HFFc6 (cell line): ENCODE results near the gene ADGRG3. TPM values are rescaled to one million over a fixed set of nuclear protein-coding genes. Genes with fewer than 3 reads are reported as not detected.
A peak's percentile ranks its signal among the peaks of the same experiment; 100 is the strongest.
"Not testable (repeated sequence)": the region's sequence is repeated elsewhere in the genome, so short reads cannot be mapped to it uniquely, and the experiment has no call there.

Source experiments
- DNase-seq: peaks from one replicate; pipeline ENCODE4 v3.0.0-alpha.2; 2018
- H3K27ac Mint-ChIP-seq: 2 replicates; pipeline ENCODE4 v1.8.0; 2020; ENCODE audit warnings: mild to moderate bottlenecking, mixed read lengths
- H3K27me3 Mint-ChIP-seq: 2 replicates; pipeline ENCODE4 v1.8.0; 2021; ENCODE audit warnings: mild to moderate bottlenecking, moderate library complexity, mixed read lengths; ENCODE audit not compliant: insufficient read depth
- H3K36me3 Mint-ChIP-seq: 2 replicates; pipeline ENCODE4 v1.8.0; 2021; ENCODE audit warnings: low read depth, mixed read lengths
- H3K4me1 Mint-ChIP-seq: 2 replicates; pipeline ENCODE4 v1.8.0; 2020; ENCODE audit warnings: low read depth, mixed read lengths
- H3K4me3 Mint-ChIP-seq: 2 replicates; pipeline ENCODE4 v1.8.0; 2020; ENCODE audit warnings: mild to moderate bottlenecking, moderate library complexity, mixed read lengths
- H3K9me3 Mint-ChIP-seq: 2 replicates; pipeline ENCODE4 v1.8.0; 2020; ENCODE audit warnings: mild to moderate bottlenecking, mixed read lengths
- CTCF ChIP-seq: fragments of 200-600 bp; sonication (generic); IDR thresholded peaks from 2 replicates; pipeline ENCODE4 v1.5.0; 2021; ENCODE audit warnings: antibody characterized with exemption, mild to moderate bottlenecking
- total RNA-seq, 6 experiments: library from RNA; stranded (reverse); fragmentation: NEBNext Ultra II Directional; extraction: Animal tissue kit (Norgen Biotek cat#: 25700); gene quantifications; 2 replicates in 1 of 6; 3 replicates in 5 of 6; pipeline ENCODE4 v1.2.3, GENCODE V29; 2021

Gene ADGRG3
- total RNA-seq, 6 experiments from 2014 or later, result not detected

GRCh38 chr16:57728336-57729181 lies 60.5 kb downstream of the ADGRG3 start:
- DNase-seq, result no peak
- H3K27me3 Mint-ChIP-seq, result peaks cover 5% of the 10 kb centered on the region
- no peak overlapping the region for H3K4me3 Mint-ChIP-seq
- H3K27ac Mint-ChIP-seq, result no peak overlapping the region
- H3K4me1 Mint-ChIP-seq, result peaks cover 5% of the 10 kb centered on the region; the same call in 1 of the 2 replicates
- H3K36me3 Mint-ChIP-seq, result peaks cover 9% of the 10 kb centered on the region
- peaks cover 11% of the 10 kb centered on the region for H3K9me3 Mint-ChIP-seq
- no peak for TF ChIP-seq CTCF

GRCh38 chr16:57729182-57729484 lies 61.0 kb downstream of the ADGRG3 start:
- Mint-ChIP-seq H3K27me3 (peaks cover 5% of the 10 kb centered on the region), H3K27ac (no peak overlapping the region), H3K4me1 (peaks cover 5% of the 10 kb centered on the region; the same call in 1 of the 2 replicates), H3K9me3 (peaks cover 11% of the 10 kb centered on the region), H3K36me3 (peaks cover 9% of the 10 kb centered on the region), H3K4me3 (no peak overlapping the region)
- no peak for DNase-seq
- no peak for TF ChIP-seq CTCF

GRCh38 chr16:57729852-57730251 lies 61.7 kb downstream of the ADGRG3 start:
- H3K4me3 Mint-ChIP-seq, H3K27ac Mint-ChIP-seq, H3K27me3 Mint-ChIP-seq, DNase-seq, H3K4me1 Mint-ChIP-seq, H3K36me3 Mint-ChIP-seq: not testable (repeated sequence)
- H3K9me3 Mint-ChIP-seq, result peaks cover 11% of the 10 kb centered on the region

GRCh38 chr16:57730771-57731730 lies 62.9 kb downstream of the ADGRG3 start:
- Mint-ChIP-seq H3K9me3 (peaks cover 11% of the 10 kb centered on the region), H3K27me3 (peaks cover 7% of the 10 kb centered on the region), H3K4me3 (no peak overlapping the region), H3K36me3 (peaks cover 9% of the 10 kb centered on the region), H3K27ac (no peak overlapping the region), H3K4me1 (peaks cover 7% of the 10 kb centered on the region)
- no peak for DNase-seq
- no peak for TF ChIP-seq CTCF

- H3K9me3 Mint-ChIP-seq, result peaks cover 11% of the 10 kb centered on the region
- H3K4me1 Mint-ChIP-seq, result peaks cover 17% of the 10 kb centered on the region
- no peak overlapping the region; the same call in 1 of the 2 replicates for H3K27ac Mint-ChIP-seq
- H3K36me3 Mint-ChIP-seq, result peaks cover 9% of the 10 kb centered on the region
- peaks cover 7% of the 10 kb centered on the region for H3K27me3 Mint-ChIP-seq
- peak; percentile 57 for DNase-seq
- TF ChIP-seq CTCF, result no peak
- H3K4me3 Mint-ChIP-seq, result no peak overlapping the region
Measured at GRCh38 chr16:57732037-57732436, 63.9 kb downstream of the ADGRG3 start.
